ENCODE results near the gene USP3.

The USP3 gene

GRCh38 chr15:63559753-63560152, 55.4 kb downstream of the USP3 start:
- H2AK5ac ChIP-seq (ENCODE audit: low read depth, low read length), result no peak overlapping the region
- no CpG with 5 or more reads among the region's 5 CpGs for WGBS, 2 donors (ENCODE audit: extremely low coverage in 2 of 2, insufficient read length in 2 of 2, insufficient replicate concordance in 1 of 2)
- no peak for DNase-seq (ENCODE audit: low spot score)

GRCh38 chr15:63560741-63561448, 56.5 kb downstream of the USP3 start:
- H3K4me2 ChIP-seq (ENCODE audit: insufficient read depth, low read length, poor library complexity, severe bottlenecking), result no peak overlapping the region
- no peak overlapping the region for H2AFZ ChIP-seq (ENCODE audit: low read length)
- H3K27me3 ChIP-seq (ENCODE audit: control insufficient read depth in 3 of 3, insufficient read depth in 3 of 3, low read depth in 1 of 3, low read length in 3 of 3), result no peaks in the 10 kb centered on the region
- H3K36me3 ChIP-seq (replicated peaks in 1 of 2; ENCODE audit: control insufficient read depth in 2 of 2, insufficient read depth in 2 of 2, low read length in 2 of 2), result peaks cover 22 to 97% of the 10 kb centered on the region in 2 donors
- peaks cover 2% of the 10 kb centered on the region for H3K79me1 ChIP-seq (ENCODE audit: low read depth, low read length)
- H3K27ac ChIP-seq (replicated peaks; ENCODE audit: low read length), result no peak overlapping the region
- no peak for DNase-seq (ENCODE audit: low spot score)
- no peak overlapping the region for H2AK5ac ChIP-seq (ENCODE audit: low read depth, low read length)
- no peak overlapping the region for H3K14ac ChIP-seq (ENCODE audit: low read length)
- no peak overlapping the region for H2BK12ac ChIP-seq (ENCODE audit: low read length)
- H3K4ac ChIP-seq (ENCODE audit: low read length), result no peak overlapping the region
- no peak overlapping the region for H3K9ac ChIP-seq (ENCODE audit: low read depth, low read length, poor library complexity)
- no peak overlapping the region for H2BK120ac ChIP-seq (ENCODE audit: low read depth, low read length)
- no peak overlapping the region for H3K18ac ChIP-seq (ENCODE audit: low read length)
- no CpG with 5 or more reads among the region's 6 CpGs for WGBS, 2 donors (ENCODE audit: extremely low coverage in 2 of 2, insufficient read length in 2 of 2, insufficient replicate concordance in 1 of 2)
- H2BK15ac ChIP-seq (ENCODE audit: low read length), result no peak overlapping the region
- H2BK5ac ChIP-seq (ENCODE audit: low read length), result no peak overlapping the region
- no peaks in the 10 kb centered on the region for H3K9me3 ChIP-seq (replicated peaks in 1 of 2; ENCODE audit: control insufficient read depth in 2 of 2, insufficient read depth in 1 of 2, low read depth in 1 of 2, low read length in 2 of 2)
- H3K4me3 ChIP-seq (ENCODE audit: low read length in 2 of 2), result no peak overlapping the region
- no peak overlapping the region for H3K23ac ChIP-seq (ENCODE audit: low read depth, low read length, poor library complexity)
- no peak overlapping the region for H4K8ac ChIP-seq (ENCODE audit: low read depth, low read length)
- peaks cover 1 to 2% of the 10 kb centered on the region in 2 donors for H3K4me1 ChIP-seq (ENCODE audit: control insufficient read depth in 2 of 2, insufficient read depth in 1 of 2, low read depth in 1 of 2, low read length in 2 of 2)
- H4K91ac ChIP-seq (ENCODE audit: low read depth, low read length, poor library complexity), result no peak overlapping the region

More at GRCh38 chr15:63559753-63560152, 55.4 kb downstream of the USP3 start:
- no peak overlapping the region for H2BK12ac ChIP-seq (ENCODE audit: low read length)
- peaks cover 2% of the 10 kb centered on the region for H3K79me1 ChIP-seq (ENCODE audit: low read depth, low read length)
- no peaks in the 10 kb centered on the region for H3K9me3 ChIP-seq (replicated peaks in 1 of 2; ENCODE audit: control insufficient read depth in 2 of 2, insufficient read depth in 1 of 2, low read depth in 1 of 2, low read length in 2 of 2)
- no peak overlapping the region for H3K18ac ChIP-seq (ENCODE audit: low read length)
- no peak overlapping the region for H2AFZ ChIP-seq (ENCODE audit: low read length)
- no peak overlapping the region for H3K4me3 ChIP-seq (ENCODE audit: low read length in 2 of 2)
- no peak overlapping the region for H3K4me2 ChIP-seq (ENCODE audit: insufficient read depth, low read length, poor library complexity, severe bottlenecking)
- no peak overlapping the region for H3K27ac ChIP-seq (replicated peaks; ENCODE audit: low read length)
- H4K8ac ChIP-seq (ENCODE audit: low read depth, low read length), result no peak overlapping the region
- H3K14ac ChIP-seq (ENCODE audit: low read length), result no peak overlapping the region
- H2BK15ac ChIP-seq (ENCODE audit: low read length), result no peak overlapping the region
- H3K23ac ChIP-seq (ENCODE audit: low read depth, low read length, poor library complexity), result no peak overlapping the region
- no peak overlapping the region for H3K4ac ChIP-seq (ENCODE audit: low read length)
- no peak overlapping the region for H2BK120ac ChIP-seq (ENCODE audit: low read depth, low read length)
- no peak overlapping the region for H2BK5ac ChIP-seq (ENCODE audit: low read length)
- H3K4me1 ChIP-seq (ENCODE audit: control insufficient read depth in 2 of 2, insufficient read depth in 1 of 2, low read depth in 1 of 2, low read length in 2 of 2), result peaks cover 1 to 2% of the 10 kb centered on the region in 2 donors
- peaks cover 21 to 97% of the 10 kb centered on the region in 2 donors for H3K36me3 ChIP-seq (replicated peaks in 1 of 2; ENCODE audit: control insufficient read depth in 2 of 2, insufficient read depth in 2 of 2, low read length in 2 of 2)
- H4K91ac ChIP-seq (ENCODE audit: low read depth, low read length, poor library complexity), result no peak overlapping the region
- no peaks in the 10 kb centered on the region for H3K27me3 ChIP-seq (ENCODE audit: control insufficient read depth in 3 of 3, insufficient read depth in 3 of 3, low read depth in 1 of 3, low read length in 3 of 3)
- no peak overlapping the region for H3K9ac ChIP-seq (ENCODE audit: low read depth, low read length, poor library complexity)

- Histone ChIP-seq H3K18ac (ENCODE audit: low read length) (no peak overlapping the region), H3K79me1 (ENCODE audit: low read depth, low read length) (no peaks in the 10 kb centered on the region), H2BK5ac (ENCODE audit: low read length) (no peak overlapping the region), H2BK12ac (ENCODE audit: low read length) (no peak overlapping the region), H3K9me3 (replicated peaks in 1 of 2; ENCODE audit: control insufficient read depth in 2 of 2, insufficient read depth in 1 of 2, low read depth in 1 of 2, low read length in 2 of 2) (no peaks in the 10 kb centered on the region), H3K23ac (ENCODE audit: low read depth, low read length, poor library complexity) (no peak overlapping the region), H3K4me2 (ENCODE audit: insufficient read depth, low read length, poor library complexity, severe bottlenecking) (no peak overlapping the region), H2BK15ac (ENCODE audit: low read length) (no peak overlapping the region), H4K91ac (ENCODE audit: low read depth, low read length, poor library complexity) (no peak overlapping the region), H2AFZ (ENCODE audit: low read length) (no peak overlapping the region), H3K4ac (ENCODE audit: low read length) (no peak overlapping the region), H3K4me3 (ENCODE audit: low read length in 2 of 2) (no peak overlapping the region), H3K36me3 (replicated peaks in 1 of 2; ENCODE audit: control insufficient read depth in 2 of 2, insufficient read depth in 2 of 2, low read length in 2 of 2) (peaks cover 20 to 97% of the 10 kb centered on the region in 2 donors), H2BK120ac (ENCODE audit: low read depth, low read length) (no peak overlapping the region), H3K9ac (ENCODE audit: low read depth, low read length, poor library complexity) (no peak overlapping the region), H4K8ac (ENCODE audit: low read depth, low read length) (no peak overlapping the region), H3K4me1 (ENCODE audit: control insufficient read depth in 2 of 2, insufficient read depth in 1 of 2, low read depth in 1 of 2, low read length in 2 of 2) (peaks cover 1 to 2% of the 10 kb centered on the region in 2 donors), H3K27me3 (ENCODE audit: control insufficient read depth in 3 of 3, insufficient read depth in 3 of 3, low read depth in 1 of 3, low read length in 3 of 3) (no peaks in the 10 kb centered on the region), H3K27ac (replicated peaks; ENCODE audit: low read length) (no peak overlapping the region), H2AK5ac (ENCODE audit: low read depth, low read length) (no peak overlapping the region), H3K14ac (ENCODE audit: low read length) (no peak overlapping the region)
- no peak for DNase-seq (ENCODE audit: low spot score)
- no CpG with 5 or more reads among the region's 3 CpGs for WGBS, 2 donors (ENCODE audit: extremely low coverage in 2 of 2, insufficient read length in 2 of 2, insufficient replicate concordance in 1 of 2)
These were observed 59.7 kb downstream of the USP3 start for GRCh38 chr15:63564093-63564492.

- no peak overlapping the region for H3K23ac ChIP-seq (ENCODE audit: low read depth, low read length, poor library complexity)
- H3K4me1 ChIP-seq (ENCODE audit: control insufficient read depth in 2 of 2, insufficient read depth in 1 of 2, low read depth in 1 of 2, low read length in 2 of 2), result peaks cover 0 to 1% of the 10 kb centered on the region in 2 donors
- DNase-seq (ENCODE audit: low spot score), result no peak
- no CpG with 5 or more reads among the region's 2 CpGs for WGBS, 2 donors (ENCODE audit: extremely low coverage in 2 of 2, insufficient read length in 2 of 2, insufficient replicate concordance in 1 of 2)
- no peak overlapping the region for H2BK15ac ChIP-seq (ENCODE audit: low read length)
- H2BK120ac ChIP-seq (ENCODE audit: low read depth, low read length), result no peak overlapping the region
- H3K4ac ChIP-seq (ENCODE audit: low read length), result no peak overlapping the region
- H3K27me3 ChIP-seq (ENCODE audit: control insufficient read depth in 3 of 3, insufficient read depth in 3 of 3, low read depth in 1 of 3, low read length in 3 of 3), result no peaks in the 10 kb centered on the region
- H2BK12ac ChIP-seq (ENCODE audit: low read length), result no peak overlapping the region
- no peak overlapping the region for H2AFZ ChIP-seq (ENCODE audit: low read length)
- no peak overlapping the region for H3K4me2 ChIP-seq (ENCODE audit: insufficient read depth, low read length, poor library complexity, severe bottlenecking)
- no peak overlapping the region for H3K27ac ChIP-seq (replicated peaks; ENCODE audit: low read length)
- peaks cover 22 to 97% of the 10 kb centered on the region in 2 donors for H3K36me3 ChIP-seq (replicated peaks in 1 of 2; ENCODE audit: control insufficient read depth in 2 of 2, insufficient read depth in 2 of 2, low read length in 2 of 2)
- no peak overlapping the region for H3K9ac ChIP-seq (ENCODE audit: low read depth, low read length, poor library complexity)
- H2AK5ac ChIP-seq (ENCODE audit: low read depth, low read length), result no peak overlapping the region
- H3K18ac ChIP-seq (ENCODE audit: low read length), result no peak overlapping the region
- no peaks in the 10 kb centered on the region for H3K9me3 ChIP-seq (replicated peaks in 1 of 2; ENCODE audit: control insufficient read depth in 2 of 2, insufficient read depth in 1 of 2, low read depth in 1 of 2, low read length in 2 of 2)
- H4K91ac ChIP-seq (ENCODE audit: low read depth, low read length, poor library complexity), result no peak overlapping the region
- no peak overlapping the region for H3K4me3 ChIP-seq (ENCODE audit: low read length in 2 of 2)
- H2BK5ac ChIP-seq (ENCODE audit: low read length), result no peak overlapping the region
- H3K79me1 ChIP-seq (ENCODE audit: low read depth, low read length), result no peaks in the 10 kb centered on the region
- H3K14ac ChIP-seq (ENCODE audit: low read length), result no peak overlapping the region
- H4K8ac ChIP-seq (ENCODE audit: low read depth, low read length), result no peak overlapping the region
These were observed 61.3 kb downstream of the USP3 start for GRCh38 chr15:63565536-63566186.
